ENCODE results near the gene LAMB3.

Gene LAMB3

DNA sequence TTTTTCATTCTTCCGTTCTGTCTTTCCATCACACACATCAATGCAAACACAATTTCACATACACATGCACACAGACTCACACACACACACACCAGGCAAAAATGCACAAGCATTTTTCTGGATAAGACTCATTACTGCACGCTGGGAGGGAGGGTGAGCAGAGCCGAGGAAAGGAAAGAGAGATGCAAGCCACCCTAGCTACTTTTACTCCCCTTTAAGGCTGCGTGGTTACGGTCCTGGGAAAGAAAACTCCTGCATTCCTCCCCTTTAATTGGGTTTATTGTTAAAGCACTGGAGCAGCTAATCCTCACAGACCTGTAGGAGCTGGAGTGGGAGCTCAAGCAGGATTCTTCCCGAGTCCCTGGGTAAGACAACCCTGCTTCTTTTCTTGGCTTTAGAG lies 68.8 kb downstream of the LAMB3 start, which contains the start of gene CAMK1G:
CAMK1G (plus strand) TSS at position 307 of the 400 bp plus-strand sequence. CDS start 11,270 bp downstream, outside the sequence.
- TF ChIP-seq, protein P1, sequence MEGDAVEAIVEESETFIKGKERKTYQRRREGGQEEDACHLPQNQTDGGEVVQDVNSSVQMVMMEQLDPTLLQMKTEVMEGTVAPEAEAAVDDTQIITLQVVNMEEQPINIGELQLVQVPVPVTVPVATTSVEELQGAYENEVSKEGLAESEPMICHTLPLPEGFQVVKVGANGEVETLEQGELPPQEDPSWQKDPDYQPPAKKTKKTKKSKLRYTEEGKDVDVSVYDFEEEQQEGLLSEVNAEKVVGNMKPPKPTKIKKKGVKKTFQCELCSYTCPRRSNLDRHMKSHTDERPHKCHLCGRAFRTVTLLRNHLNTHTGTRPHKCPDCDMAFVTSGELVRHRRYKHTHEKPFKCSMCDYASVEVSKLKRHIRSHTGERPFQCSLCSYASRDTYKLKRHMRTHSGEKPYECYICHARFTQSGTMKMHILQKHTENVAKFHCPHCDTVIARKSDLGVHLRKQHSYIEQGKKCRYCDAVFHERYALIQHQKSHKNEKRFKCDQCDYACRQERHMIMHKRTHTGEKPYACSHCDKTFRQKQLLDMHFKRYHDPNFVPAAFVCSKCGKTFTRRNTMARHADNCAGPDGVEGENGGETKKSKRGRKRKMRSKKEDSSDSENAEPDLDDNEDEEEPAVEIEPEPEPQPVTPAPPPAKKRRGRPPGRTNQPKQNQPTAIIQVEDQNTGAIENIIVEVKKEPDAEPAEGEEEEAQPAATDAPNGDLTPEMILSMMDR (IDR thresholded peaks at IDR 0.05; ENCODE audit: low read depth, low read length), result no peak
- peak; percentile 43 to 56 for DNase-seq (ENCODE audit: low read depth in 2 of 2)
- no peak within 1 kb of the TSS for H3K4me3 ChIP-seq (replicated peaks in 1 of 2; ENCODE audit: low read depth in 2 of 2, low read length in 2 of 2)

DNA sequence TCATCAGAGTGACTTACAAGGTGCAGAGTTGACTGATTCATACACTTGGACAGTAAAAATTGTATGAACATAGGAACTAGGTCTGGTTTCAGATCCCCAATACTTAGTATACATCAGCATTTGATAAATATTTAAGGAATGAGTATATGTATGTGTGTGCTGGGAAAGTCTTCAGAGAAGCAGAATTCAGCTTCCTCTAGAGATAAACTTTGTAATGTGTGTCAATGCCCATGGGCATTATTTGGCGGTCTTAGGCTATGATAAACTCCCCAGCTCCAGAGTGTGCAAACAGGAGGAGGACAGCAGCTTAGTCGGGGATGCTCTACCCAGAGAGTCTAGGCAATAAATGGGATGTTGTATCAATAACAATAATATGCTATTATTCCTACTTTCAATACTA lies 71.6 kb downstream of the LAMB3 start:
- no peak overlapping the region for H3K4me3 ChIP-seq (replicated peaks in 1 of 2; ENCODE audit: low read depth in 2 of 2, low read length in 2 of 2)
- TF ChIP-seq, protein P1 (IDR thresholded peaks at IDR 0.05; ENCODE audit: low read depth, low read length), result no peak
- DNase-seq (ENCODE audit: low read depth in 2 of 2), result peak in 1 of 2 donors; percentile 29

DNA sequence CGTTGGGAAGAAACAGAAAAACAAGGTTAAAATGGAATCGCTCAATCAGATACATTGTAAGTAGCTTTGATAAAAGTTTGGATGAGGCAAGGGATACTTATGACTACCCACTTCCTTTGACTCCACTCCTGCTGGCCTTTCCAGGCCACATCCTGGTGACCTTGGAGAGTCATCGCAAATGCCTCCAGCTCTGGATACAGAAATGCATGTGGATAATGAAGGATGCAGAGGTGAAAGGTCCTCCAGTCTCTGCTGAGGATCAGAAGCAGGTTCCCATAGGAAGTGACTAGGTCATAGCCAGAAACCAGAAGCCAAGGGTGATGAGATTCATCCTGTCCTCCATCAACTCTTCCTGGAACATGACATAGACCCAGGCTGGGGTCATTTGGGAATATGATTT lies 74.9 kb downstream of the LAMB3 start:
- peak in 1 of 2 donors; percentile 38 for DNase-seq (ENCODE audit: low read depth in 2 of 2)
- TF ChIP-seq, protein P1 (IDR thresholded peaks at IDR 0.05; ENCODE audit: low read depth, low read length), result no peak
- no peak overlapping the region for H3K4me3 ChIP-seq (replicated peaks in 1 of 2; ENCODE audit: low read depth in 2 of 2, low read length in 2 of 2)

DNA sequence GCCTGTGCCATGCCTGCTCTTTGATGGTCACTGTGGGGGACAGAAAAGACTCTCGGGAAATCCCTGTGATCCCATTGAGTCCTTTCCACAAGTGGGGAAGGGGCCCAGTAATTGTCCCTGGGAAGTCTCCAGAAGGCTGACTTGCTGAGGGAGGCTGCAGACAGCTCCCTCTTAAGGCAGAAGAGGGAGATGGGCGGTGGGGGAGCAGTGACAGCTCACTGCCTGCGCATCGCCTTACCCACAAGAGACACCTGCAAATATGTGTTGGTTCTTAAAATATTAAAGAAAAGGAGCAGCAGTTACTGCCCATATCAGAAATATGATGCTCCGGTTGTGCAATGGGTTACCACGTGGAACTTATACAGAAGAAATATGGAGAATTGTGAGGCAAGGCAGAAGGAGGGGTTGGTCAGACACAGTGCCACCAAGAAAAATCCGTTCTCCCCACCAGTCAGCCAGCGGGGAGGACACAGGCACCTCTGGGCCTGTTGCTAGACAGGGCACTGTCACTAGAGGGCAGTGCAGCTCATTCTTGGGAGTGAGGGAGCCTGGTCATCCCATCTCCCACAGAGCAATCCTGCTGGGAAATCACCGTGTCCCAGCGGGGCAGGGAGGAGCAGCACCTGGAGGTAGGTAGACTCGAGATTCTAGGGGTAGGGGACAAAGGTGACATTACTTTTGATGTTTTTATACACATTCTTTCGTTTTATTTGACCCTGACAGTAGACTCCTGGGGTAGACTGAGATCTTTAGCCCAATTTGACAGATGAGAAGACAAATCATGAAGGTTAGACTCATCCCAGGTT lies 75.6 kb downstream of the LAMB3 start:
- peak; percentile 71 to 75 for DNase-seq (ENCODE audit: low read depth in 2 of 2)
- TF ChIP-seq, protein P1 (IDR thresholded peaks at IDR 0.05; ENCODE audit: low read depth, low read length), result peak; percentile 97
- H3K4me3 ChIP-seq (replicated peaks in 1 of 2; ENCODE audit: low read depth in 2 of 2, low read length in 2 of 2), result no peak overlapping the region

DNA sequence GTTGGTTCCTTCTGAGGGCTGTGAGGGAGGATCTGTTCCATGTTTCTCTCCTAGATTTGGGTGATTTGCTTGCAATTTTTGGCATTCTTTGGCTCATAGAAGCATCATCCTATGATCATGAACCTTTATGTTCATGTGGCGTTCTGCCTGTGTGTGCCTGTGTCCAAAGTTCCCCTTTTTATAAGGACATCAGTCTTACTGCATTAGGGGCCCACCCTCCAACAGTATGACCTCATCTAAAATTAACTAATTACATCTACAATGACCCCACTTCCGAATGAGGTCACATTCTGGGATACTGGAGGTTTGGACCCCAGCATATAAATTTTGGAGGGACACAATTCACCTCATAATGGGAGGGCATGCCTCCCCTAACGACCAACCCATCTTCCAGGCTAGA lies 81.5 kb downstream of the LAMB3 start:
- TF ChIP-seq, protein P1 (IDR thresholded peaks at IDR 0.05; ENCODE audit: low read depth, low read length), result no peak
- H3K4me3 ChIP-seq (replicated peaks in 1 of 2; ENCODE audit: low read depth in 2 of 2, low read length in 2 of 2), result no peak overlapping the region
- DNase-seq (ENCODE audit: low read depth in 2 of 2), result no peak

DNA sequence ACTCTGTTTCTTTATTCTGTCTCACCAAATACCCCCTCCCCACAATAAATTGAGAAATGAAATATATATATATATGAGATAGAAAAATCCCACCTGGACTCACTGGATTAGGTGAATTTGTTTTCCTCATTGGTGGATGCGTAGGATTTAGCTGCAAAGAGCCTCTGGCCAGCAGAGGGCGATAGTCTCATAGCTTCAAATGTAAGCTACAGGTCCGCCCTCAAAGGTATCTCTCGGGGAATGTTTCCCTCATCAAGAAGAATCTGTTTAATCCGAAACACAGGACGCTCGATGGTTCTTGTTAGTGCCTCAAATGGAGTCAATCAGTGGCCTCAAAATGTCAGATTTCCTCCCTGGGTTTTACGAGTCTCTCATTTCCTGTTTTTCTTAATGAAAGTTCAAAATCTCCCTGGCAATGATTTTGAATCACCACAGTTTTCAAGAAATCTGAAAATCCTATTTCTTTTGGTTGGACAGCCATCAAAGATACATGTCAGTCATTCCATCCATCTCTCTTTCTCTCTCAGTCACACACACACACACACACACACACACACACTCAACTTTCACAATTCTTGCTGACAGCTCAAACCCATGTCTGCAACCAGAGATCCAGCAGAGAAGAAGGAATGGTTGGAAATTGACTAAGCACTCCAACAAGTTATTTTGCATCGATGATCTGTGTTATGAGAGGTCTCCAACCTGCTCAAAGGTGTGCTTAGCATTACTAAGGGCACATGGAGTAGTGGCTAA lies 82.6 kb downstream of the LAMB3 start:
- no peak overlapping the region for H3K4me3 ChIP-seq (replicated peaks in 1 of 2; ENCODE audit: low read depth in 2 of 2, low read length in 2 of 2)
- DNase-seq (ENCODE audit: low read depth in 2 of 2), result peak; percentile 86
- TF ChIP-seq, protein P1 (IDR thresholded peaks at IDR 0.05; ENCODE audit: low read depth, low read length), result peak; percentile 93
